MCF 10A (cell line): ENCODE results near the gene HNRNPC. TPM values are rescaled to one million over a fixed set of nuclear protein-coding genes. Genes with fewer than 3 reads are reported as not detected.

ENCODE experiments used
- BruUV-seq: library from RNA; stranded (reverse); fragments of 400-500 nt; replicated peaks from 2 replicates; lab custom pipeline; 2021; lab: Mats Ljungman, UMichigan
- CTCF ChIA-PET: fragments of 300-600 bp; sonication (Branson Sonifier 250); formaldehyde crosslinking; extraction: SDS; loops from one replicate; lab custom pipeline; 2021; ENCODE audit warnings: antibody characterized with exemption, inconsistent platforms; lab: Yijun Ruan, JAX
- POLR2A ChIA-PET: fragments of 300-600, 350-650 bp; sonication (Branson Sonifier 250); formaldehyde crosslinking; extraction: SDS; loops from one replicate; lab custom pipeline; 2020; ENCODE audit warnings: antibody characterized with exemption, inconsistent platforms; lab: Yijun Ruan, JAX
- DNase-seq: peaks from one replicate; pipeline ENCODE4 v3.0.0-alpha.2; 2018; ENCODE audit not compliant: unreplicated experiment
- H3K27ac Mint-ChIP-seq: one replicate; pipeline ENCODE4 v1.8.0; 2022; ENCODE audit warnings: mild to moderate bottlenecking, low read depth, mixed read lengths; ENCODE audit not compliant: unreplicated experiment
- H3K27me3 Mint-ChIP-seq: one replicate; pipeline ENCODE4 v1.8.0; 2022; ENCODE audit warnings: mixed read lengths; ENCODE audit not compliant: insufficient read depth, unreplicated experiment
- H3K36me3 Mint-ChIP-seq: one replicate; pipeline ENCODE4 v1.8.0; 2022; ENCODE audit warnings: mild to moderate bottlenecking, moderate library complexity, mixed read lengths; ENCODE audit not compliant: insufficient read depth, unreplicated experiment
- H3K4me1 Mint-ChIP-seq: one replicate; pipeline ENCODE4 v1.8.0; 2022; ENCODE audit warnings: mixed read lengths; ENCODE audit not compliant: insufficient read depth, unreplicated experiment
- H3K4me3 Mint-ChIP-seq: one replicate; pipeline ENCODE4 v1.8.0; 2022; ENCODE audit warnings: mild to moderate bottlenecking, moderate library complexity, mixed read lengths; ENCODE audit not compliant: unreplicated experiment
- H3K9me3 Mint-ChIP-seq: one replicate; pipeline ENCODE4 v1.8.0; 2022; ENCODE audit warnings: mixed read lengths; ENCODE audit not compliant: unreplicated experiment
- intact Hi-C: fragments of 100-400 bp; cut with micrococcal nuclease; formaldehyde crosslinking; loops from 2 replicates; pipeline ENCODE4 v1.14.1; 2022
- total RNA-seq: library from RNA; stranded (reverse); gene quantifications from 2 replicates; pipeline ENCODE4 v1.2.3, GENCODE V29; 2022
- TF ChIP-seq, protein P1 (sequence below): fragments of 200-600 bp; IDR thresholded peaks from one replicate; pipeline ENCODE4 v1.8.0; 2022; ENCODE audit warnings: antibody characterized with exemption, mild to moderate bottlenecking; ENCODE audit not compliant: unreplicated experiment

Gene HNRNPC
- total RNA-seq, 1 experiment from 2014 or later = 882 TPM

DNA sequence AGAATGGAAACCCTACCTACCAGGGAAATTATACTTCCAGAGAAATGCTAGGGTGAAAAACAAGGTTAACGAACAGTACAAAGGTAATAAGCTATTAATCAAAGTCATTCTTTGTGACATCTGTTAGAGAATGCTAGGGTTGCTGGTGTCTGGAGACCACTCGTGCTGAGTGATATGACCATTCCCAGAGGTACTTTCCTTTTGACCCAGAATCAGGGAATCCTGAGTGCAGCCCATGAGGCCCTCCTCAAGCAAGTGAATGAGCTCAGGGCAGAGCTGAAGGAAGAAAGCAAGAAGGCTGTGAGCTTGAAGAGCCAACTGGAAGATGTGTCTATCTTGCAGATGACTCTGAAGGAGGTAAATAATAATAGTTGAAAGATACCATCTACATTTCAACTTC is 42.4 kb upstream of the HNRNPC start:
- H3K4me1 Mint-ChIP-seq = peaks cover 14% of the 10 kb centered on the region
- H3K27ac Mint-ChIP-seq = no peak overlapping the region
- intact Hi-C loops = no loop called here
- H3K27me3 Mint-ChIP-seq = peaks cover 10% of the 10 kb centered on the region
- no peak for DNase-seq
- BruUV-seq = no TSS peak
- CTCF ChIA-PET = interaction anchor here (0.5 to 0.7 kb wide), 2 partner anchors 8 to 12 kb away, joined by 3 read pairs; no protein-coding TSS in a partner anchor
- no peaks in the 10 kb centered on the region for H3K36me3 Mint-ChIP-seq
- POLR2A ChIA-PET = interaction anchor here (1.0 to 3.5 kb wide), 3 partner anchors 9 to 71 kb away, joined by 5 to 14 read pairs (median 5); no protein-coding TSS in a partner anchor
- H3K4me3 Mint-ChIP-seq = no peak overlapping the region
- no peaks in the 10 kb centered on the region for H3K9me3 Mint-ChIP-seq
- TF ChIP-seq, protein P1, sequence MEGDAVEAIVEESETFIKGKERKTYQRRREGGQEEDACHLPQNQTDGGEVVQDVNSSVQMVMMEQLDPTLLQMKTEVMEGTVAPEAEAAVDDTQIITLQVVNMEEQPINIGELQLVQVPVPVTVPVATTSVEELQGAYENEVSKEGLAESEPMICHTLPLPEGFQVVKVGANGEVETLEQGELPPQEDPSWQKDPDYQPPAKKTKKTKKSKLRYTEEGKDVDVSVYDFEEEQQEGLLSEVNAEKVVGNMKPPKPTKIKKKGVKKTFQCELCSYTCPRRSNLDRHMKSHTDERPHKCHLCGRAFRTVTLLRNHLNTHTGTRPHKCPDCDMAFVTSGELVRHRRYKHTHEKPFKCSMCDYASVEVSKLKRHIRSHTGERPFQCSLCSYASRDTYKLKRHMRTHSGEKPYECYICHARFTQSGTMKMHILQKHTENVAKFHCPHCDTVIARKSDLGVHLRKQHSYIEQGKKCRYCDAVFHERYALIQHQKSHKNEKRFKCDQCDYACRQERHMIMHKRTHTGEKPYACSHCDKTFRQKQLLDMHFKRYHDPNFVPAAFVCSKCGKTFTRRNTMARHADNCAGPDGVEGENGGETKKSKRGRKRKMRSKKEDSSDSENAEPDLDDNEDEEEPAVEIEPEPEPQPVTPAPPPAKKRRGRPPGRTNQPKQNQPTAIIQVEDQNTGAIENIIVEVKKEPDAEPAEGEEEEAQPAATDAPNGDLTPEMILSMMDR = no peak

DNA sequence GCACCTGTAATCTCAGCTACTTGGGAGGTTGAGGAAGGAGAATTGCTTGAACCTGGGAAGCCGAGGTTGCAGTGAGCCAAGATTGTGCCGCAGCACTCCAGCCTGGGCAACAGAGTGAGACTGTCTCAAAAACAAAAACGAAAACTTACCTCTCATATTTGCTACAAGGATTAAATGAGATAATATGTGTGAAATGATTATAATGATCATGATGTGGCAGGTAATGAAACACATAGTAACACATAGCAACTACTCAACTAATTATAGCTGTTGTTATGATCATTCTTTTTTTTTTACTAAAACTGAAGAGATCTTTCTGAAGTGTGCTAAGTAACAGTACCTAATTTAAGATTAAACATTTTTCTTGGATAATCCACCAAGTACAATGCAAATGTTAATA is 40.7 kb upstream of the HNRNPC start:
- DNase-seq = no peak
- intact Hi-C loops = no loop called here
- TF ChIP-seq, protein P1 = no peak
- Mint-ChIP-seq H3K27ac (no peak overlapping the region), H3K27me3 (peaks cover 10% of the 10 kb centered on the region), H3K9me3 (no peaks in the 10 kb centered on the region), H3K36me3 (no peaks in the 10 kb centered on the region), H3K4me1 (peaks cover 14% of the 10 kb centered on the region), H3K4me3 (no peak overlapping the region)
- ChIA-PET POLR2A (interaction anchor here (0.6 to 3.5 kb wide), 8 partner anchors 7 to 184 kb away, joined by 3 to 31 read pairs (median 6); no protein-coding TSS in a partner anchor), CTCF (interaction anchor here (0.7 to 0.8 kb wide), 3 partner anchors 45 to 963 kb away, joined by 3 read pairs; no protein-coding TSS in a partner anchor)
- BruUV-seq = no TSS peak

DNA sequence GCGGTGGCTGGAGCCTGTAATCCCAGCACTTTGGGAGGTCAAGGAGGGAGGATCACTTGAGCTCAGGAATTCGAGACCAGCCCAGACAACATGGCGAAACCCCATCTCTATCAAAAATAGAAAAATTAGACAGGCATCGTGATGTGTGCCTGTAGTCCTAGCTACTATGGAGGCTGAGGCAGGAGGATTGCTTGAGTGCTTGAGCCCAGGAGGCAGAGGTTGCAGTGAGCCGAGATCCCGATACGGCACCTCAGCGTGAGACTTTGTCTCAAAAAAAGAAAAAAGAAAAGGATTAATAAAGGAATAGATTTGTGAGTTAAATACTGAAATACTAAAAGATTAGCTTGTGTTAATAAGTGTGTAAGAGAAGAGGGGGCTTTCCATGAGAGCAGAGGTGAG is 40.0 kb upstream of the HNRNPC start:
- H3K36me3 Mint-ChIP-seq = no peaks in the 10 kb centered on the region
- TSS peak; percentile 87 for BruUV-seq
- ChIA-PET POLR2A (interaction anchor here (0.6 to 3.5 kb wide), 14 partner anchors 8 to 185 kb away, joined by 3 to 31 read pairs (median 4); no protein-coding TSS in a partner anchor), CTCF (interaction anchor here (0.6 to 1.3 kb wide), 6 partner anchors 35 to 962 kb away, joined by 3 to 4 read pairs (median 3); no protein-coding TSS in a partner anchor)
- H3K9me3 Mint-ChIP-seq = no peaks in the 10 kb centered on the region
- TF ChIP-seq, protein P1 = no peak
- peaks cover 10% of the 10 kb centered on the region for H3K27me3 Mint-ChIP-seq
- H3K4me1 Mint-ChIP-seq = peaks cover 14% of the 10 kb centered on the region
- no peak for DNase-seq
- peak overlapping the region; percentile 78 for H3K4me3 Mint-ChIP-seq
- peak overlapping the region; percentile 91 for H3K27ac Mint-ChIP-seq
- intact Hi-C loops = no loop called here

DNA sequence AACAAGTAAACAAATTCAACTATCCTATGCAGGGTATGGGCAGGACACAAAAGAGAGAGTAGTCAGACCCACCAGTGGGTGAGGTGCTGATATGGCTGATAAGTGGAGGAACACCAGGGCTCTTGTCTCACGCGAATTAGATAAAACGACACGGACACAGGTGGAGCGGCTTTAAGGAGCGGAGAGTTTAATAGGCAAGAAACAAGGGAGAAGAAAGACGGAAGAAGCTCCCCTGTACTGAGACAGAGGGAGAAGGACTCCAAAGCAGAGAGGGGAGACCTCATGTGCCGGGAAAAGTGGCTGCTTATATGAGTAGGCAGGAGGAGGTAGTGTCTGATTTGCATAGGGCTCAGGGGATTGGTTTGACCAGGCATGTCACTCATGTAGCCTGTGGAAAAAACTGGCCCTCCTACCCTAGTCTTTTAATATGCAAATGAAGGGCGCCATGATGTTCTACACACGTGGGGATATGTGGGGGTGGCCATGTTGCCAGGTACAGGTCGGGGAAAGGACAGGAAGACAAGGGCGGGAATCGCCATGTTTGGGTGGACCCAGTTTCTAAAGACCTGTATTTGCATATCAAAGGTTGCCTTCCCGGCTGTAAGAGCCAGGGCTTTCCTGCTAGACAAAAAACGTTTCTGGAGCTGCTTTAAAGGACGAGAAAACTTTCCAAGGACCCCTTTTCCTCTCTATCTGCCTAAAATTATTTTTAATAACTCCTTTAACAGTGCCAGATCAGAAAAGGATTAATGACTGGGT is 39.4 kb upstream of the HNRNPC start:
- no TSS peak for BruUV-seq
- POLR2A ChIA-PET = interaction anchor here (0.6 to 3.5 kb wide), 17 partner anchors 9 to 147 kb away, joined by 3 to 31 read pairs (median 4); partner anchors contain the start of gene CHD8

More for the DNA sequence above, 39.4 kb upstream of the HNRNPC start:
- H3K4me3 Mint-ChIP-seq = peak overlapping the region; percentile 78
- TF ChIP-seq, protein P1 = no peak
- no peaks in the 10 kb centered on the region for H3K36me3 Mint-ChIP-seq
- intact Hi-C loops = no loop called here
- DNase-seq = peak; percentile 97
- no peaks in the 10 kb centered on the region for H3K9me3 Mint-ChIP-seq
- CTCF ChIA-PET = interaction anchor here (0.6 to 1.3 kb wide), 8 partner anchors 10 to 267 kb away, joined by 3 to 4 read pairs (median 3); no protein-coding TSS in a partner anchor
- H3K27me3 Mint-ChIP-seq = peaks cover 10% of the 10 kb centered on the region
- H3K27ac Mint-ChIP-seq = peak overlapping the region; percentile 91
- peaks cover 14% of the 10 kb centered on the region for H3K4me1 Mint-ChIP-seq
